Left ventricle myocardium superior (tissue), 1 donor: ENCODE measurements around the gene CPEB3. TPM values are rescaled to one million over a fixed set of nuclear protein-coding genes. Genes with fewer than 3 reads are reported as not detected.
"Not testable (repeated sequence)": the region's sequence is repeated elsewhere in the genome, so short reads cannot be mapped to it uniquely, and the experiment has no call there.

Experiments
- ATAC-seq: fragments of 200-7000 bp; cut with Tn5 transposase; one replicate; pipeline ENCODE4 v1.9.1; 2020; ENCODE audit warnings: mild to moderate bottlenecking, moderate library complexity
- DNase-seq: peaks from one replicate; pipeline ENCODE4 v3.0.0-alpha.2; 2020
- intact Hi-C: fragments of 100-400 bp; cut with micrococcal nuclease; formaldehyde crosslinking; loops from one replicate; pipeline ENCODE4 v1.11.0; 2022
- total RNA-seq: library from RNA; stranded (reverse); fragmentation: NEBNext Ultra II Directional; extraction: Animal tissue kit (Norgen Biotek cat#: 25700); gene quantifications from one replicate; pipeline ENCODE4 v1.2.1, GENCODE V29; 2021
- donor health status: DM: no; HTN: yes; CAD: no; lungs with severe emphysema.

CPEB3 gene
- total RNA-seq, 1 donor from 2014 or later: 18.0 TPM

- ATAC-seq (no peak), DNase-seq (no peak)
- intact Hi-C loops: no loop called here
Measured at GRCh38 chr10:92231196-92231595, 59.7 kb downstream of the CPEB3 start.

DNA sequence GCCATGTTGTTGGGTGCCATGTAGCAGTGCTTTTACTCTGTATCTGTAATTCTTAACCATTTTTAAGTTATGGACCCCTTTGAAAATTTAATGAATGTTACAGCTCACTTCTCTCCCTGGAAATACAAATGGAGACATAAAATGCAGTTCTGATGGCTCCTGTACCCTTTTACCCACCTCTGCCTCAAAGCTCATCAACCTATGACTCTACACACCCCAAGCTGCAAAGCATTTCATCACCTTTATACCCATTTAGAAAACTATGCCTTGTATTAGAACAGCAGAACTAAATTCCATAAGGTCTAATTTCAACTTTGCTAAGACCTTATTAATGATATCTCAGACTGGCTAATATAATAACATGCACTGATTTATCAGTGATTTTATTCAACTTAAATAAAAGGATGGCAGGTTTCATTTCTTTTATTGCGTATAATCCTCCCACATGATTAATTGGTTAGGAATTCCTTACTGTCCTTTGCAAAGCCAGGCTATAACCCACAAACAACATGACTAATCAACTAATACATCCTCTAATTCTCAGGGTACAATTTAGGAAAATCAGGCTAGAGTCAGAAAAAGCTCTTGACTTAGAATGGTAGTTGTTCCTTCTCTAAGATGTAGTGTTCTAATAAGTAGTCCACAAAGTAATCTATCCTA, 68.1 kb downstream of the CPEB3 start:
- DNase-seq (no peak), ATAC-seq (no peak)
- intact Hi-C loops: no loop called here

DNA sequence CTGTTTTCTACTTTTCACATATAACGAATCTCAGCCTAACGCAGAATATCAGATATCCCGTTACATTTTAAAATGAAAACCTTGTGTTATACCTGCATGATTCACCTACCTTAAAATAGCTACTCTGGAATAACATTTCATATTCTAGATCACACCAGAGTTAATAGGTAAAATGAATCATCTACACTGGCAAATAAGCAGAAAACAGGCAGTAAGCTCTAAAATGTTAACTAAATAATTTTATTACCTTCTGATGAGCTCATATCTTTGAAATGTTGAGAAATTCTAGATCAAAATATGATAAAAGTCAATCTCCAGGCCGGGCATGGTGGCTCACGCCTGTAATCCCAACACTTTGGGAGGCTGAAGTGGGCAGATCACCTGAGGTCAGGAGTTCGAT, 71.3 kb downstream of the CPEB3 start:
- intact Hi-C loops: no loop called here
- DNase-seq: no peak
- ATAC-seq: no peak

GRCh38 chr10:92218569-92218968, 72.3 kb downstream of the CPEB3 start:
- no peak for ATAC-seq
- intact Hi-C loops: no loop called here
- DNase-seq: no peak

- intact Hi-C loops, ATAC-seq, DNase-seq: not testable (repeated sequence)
Measured at GRCh38 chr10:92216608-92217007, 74.3 kb downstream of the CPEB3 start.

- intact Hi-C loops, DNase-seq, ATAC-seq: not testable (repeated sequence)
Measured at GRCh38 chr10:92215222-92215621, 75.7 kb downstream of the CPEB3 start.

GRCh38 chr10:92213049-92213448, 77.8 kb downstream of the CPEB3 start:
- no peak for ATAC-seq
- intact Hi-C loops: no loop called here
- no peak for DNase-seq

GRCh38 chr10:92208736-92209135, 82.1 kb downstream of the CPEB3 start:
- no peak for DNase-seq
- no peak for ATAC-seq
- intact Hi-C loops: no loop called here

DNA sequence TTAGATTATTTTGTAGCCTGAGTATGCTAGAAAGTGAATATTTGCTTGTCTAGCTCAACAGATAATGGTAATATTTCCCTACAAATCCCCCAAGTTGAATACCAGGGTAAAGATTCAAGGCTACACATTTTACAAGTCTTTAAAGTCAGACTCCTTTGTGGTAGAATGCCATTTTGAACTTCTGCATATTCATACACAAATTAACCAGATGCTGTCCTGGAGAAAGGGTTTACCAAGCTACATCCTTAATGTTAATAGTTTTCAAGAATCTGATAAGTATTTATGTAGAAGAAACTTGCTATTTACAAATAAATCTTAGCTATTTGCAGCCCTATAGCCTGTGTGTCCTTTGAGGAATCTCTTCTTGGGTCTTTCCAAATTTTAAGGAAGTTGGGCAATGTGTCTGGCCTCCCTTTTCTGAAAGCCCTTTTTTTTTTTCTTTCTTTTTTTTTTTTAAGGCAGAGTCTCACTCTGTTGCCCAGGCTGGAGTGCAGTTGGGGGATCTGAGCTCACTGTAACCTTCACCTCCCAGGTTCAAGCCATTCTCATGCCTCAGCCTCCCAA, 82.6 kb downstream of the CPEB3 start:
- no peak for DNase-seq
- peak; percentile 25 for ATAC-seq
- intact Hi-C loops: no loop called here

- DNase-seq: no peak
- intact Hi-C loops: no loop called here
- no peak for ATAC-seq
Measured at GRCh38 chr10:92207061-92207460, 83.8 kb downstream of the CPEB3 start.

GRCh38 chr10:92203919-92204623, 86.8 kb downstream of the CPEB3 start:
- no peak for DNase-seq
- ATAC-seq: no peak
- intact Hi-C loops: no loop called here

DNA sequence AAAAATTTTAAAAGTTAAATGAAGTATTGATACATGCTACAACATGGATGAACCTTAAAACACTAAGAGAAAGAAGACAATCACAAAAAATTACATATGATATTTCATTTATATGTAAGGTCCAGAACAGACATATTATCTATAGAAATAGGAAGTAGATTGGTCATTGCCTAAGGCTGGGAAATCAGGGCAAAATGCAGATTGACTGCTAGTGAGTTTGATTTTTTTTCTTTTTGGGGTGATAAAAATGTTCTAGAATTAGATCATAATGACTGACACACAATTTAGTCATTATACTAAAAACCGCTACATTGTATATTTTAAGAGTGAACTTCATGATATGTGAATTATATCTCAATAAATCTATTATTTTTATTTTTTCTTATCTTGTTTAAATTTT, 88.3 kb downstream of the CPEB3 start:
- intact Hi-C loops: no loop called here
- ATAC-seq (no peak), DNase-seq (no peak)

GRCh38 chr10:92200564-92200963, 90.3 kb downstream of the CPEB3 start:
- no peak for ATAC-seq

DNA sequence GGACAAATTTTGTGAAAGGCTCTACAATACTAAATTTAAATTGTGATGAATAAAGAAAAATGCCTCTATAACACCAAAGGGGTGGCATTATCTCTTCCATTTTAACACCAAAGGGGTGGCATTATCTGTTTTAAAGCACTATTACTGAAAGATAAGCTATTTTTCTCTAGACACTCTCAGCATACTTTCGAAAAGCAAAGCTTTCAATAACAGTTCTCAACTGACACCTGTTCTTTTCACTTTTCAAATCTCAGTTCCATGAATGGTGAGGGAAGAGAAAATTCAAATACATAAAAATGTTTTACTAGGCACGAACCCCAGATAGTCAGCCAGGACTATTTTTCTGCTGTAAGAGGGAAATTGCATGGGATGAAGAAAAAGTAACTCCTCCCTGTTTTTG, 103.8 kb downstream of the CPEB3 start:
- DNase-seq (no peak), ATAC-seq (no peak)
- intact Hi-C loops: no loop called here

More at GRCh38 chr10:92200564-92200963, 90.3 kb downstream of the CPEB3 start:
- intact Hi-C loops: no loop called here
- DNase-seq: no peak

DNA sequence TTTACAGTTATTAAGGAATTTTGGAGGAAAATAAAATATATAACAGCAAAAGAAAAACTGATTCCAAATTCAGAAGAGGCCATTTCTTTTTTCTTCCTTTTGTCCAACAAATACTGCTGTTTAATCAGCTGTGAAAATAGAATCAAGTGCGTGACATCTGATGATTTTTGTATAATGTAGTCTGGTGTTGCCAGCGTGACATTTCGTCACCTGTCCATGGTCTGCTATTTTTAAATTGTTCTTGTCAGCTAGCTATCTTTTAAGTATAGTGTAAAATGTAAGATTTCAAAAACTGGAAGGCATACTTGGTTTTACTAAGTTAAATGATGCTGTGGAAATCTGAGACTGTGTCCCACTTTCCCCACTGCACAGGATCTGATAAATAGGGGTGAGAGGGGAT, 105.9 kb downstream of the CPEB3 start:
- intact Hi-C loops: no loop called here
- ATAC-seq: peak; percentile 33
- no peak for DNase-seq

DNA sequence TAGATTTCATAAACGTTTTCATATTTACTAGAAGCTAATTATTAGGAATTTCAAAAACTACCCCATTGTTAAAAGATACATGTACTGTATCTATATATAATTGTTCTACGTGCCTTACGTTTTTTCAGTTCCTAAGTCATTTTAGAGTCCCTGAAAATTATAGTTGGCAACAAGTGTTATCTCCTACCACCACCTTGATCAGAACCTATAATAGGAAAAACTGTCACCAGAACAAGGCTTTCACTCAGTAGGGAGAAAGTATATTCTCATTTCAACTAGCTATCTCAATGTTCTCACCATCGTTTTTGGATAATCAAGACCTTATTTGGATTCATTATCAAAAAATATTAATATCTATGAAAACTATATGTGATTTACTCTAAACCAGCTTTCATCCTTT, 107.7 kb downstream of the CPEB3 start:
- intact Hi-C loops: no loop called here
- DNase-seq: no peak
- ATAC-seq: no peak

DNA sequence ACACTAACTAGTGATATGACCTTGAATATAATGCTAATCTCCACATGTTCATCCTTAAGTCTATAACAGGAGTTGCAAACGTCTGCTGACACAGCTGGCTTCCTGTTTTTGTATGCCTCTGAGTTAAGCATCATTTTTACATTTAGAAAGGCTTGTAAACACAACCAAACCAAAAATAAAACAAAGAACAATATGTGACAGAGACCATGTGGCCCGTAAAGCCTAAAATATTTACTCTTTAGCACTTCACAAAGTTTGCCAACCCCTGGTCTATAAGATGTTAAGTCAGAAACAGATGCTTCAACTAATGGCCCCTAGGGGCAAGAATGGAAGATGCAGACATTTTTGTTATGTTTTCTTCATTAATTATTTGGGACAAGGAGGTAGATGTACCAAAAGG, 109.3 kb downstream of the CPEB3 start:
- intact Hi-C loops: no loop called here
- DNase-seq (no peak), ATAC-seq (peak; percentile 30)

DNA sequence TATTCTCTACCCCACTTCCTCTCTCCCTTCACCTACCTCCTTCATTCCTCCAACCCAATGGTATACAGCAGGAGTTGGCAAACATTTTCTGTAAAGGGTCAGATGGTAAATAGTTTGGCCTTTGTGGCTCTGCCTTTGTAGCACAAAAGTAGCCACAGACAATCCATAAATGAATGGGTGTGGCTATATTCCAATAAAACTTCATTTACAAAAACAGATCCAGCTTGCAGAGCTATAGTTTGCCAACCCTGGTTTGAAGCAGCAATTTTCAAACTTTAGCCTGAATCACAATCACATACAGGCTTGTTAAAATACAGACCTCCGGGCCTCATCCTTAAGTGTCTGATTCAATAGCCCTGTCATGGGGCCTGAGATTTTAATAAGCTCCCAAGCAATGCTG, 110.5 kb downstream of the CPEB3 start:
- ATAC-seq (no peak), DNase-seq (no peak)
- intact Hi-C loops: no loop called here

GRCh38 chr10:92177546-92177945, 113.3 kb downstream of the CPEB3 start:
- intact Hi-C loops: no loop called here
- no peak for DNase-seq

GRCh38 chr10:92175164-92175563, 115.7 kb downstream of the CPEB3 start:
- ATAC-seq: no peak
- intact Hi-C loops: no loop called here
- DNase-seq: no peak

More at GRCh38 chr10:92177546-92177945, 113.3 kb downstream of the CPEB3 start:
- no peak for ATAC-seq

DNA sequence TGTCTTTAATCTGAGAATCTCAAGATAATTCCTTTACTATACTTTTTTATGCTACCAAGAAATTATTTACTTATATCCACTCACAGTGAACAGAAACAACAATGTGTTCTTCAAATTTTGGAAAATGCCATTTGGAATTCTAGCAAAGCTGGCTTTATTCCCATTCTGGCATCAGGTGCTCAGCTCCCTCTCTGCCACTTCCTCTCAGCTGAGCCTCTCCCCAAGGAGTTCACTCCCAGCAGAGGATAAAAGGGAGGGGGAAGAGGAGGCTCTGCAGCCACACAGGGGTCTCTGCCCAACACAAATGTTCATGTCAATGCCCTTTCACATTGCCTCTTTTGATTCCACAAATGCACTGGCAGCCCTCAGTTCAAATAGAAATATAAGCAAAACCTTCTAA, 116.9 kb downstream of the CPEB3 start:
- ATAC-seq (no peak), DNase-seq (no peak)
- intact Hi-C loops: no loop called here
